ENCODE results near the gene RRBP1. TPM values are rescaled to one million over a fixed set of nuclear protein-coding genes. Genes with fewer than 3 reads are reported as not detected.

RRBP1 gene
- total and polyA plus RNA-seq, 7 experiments from 2014 or later: 4.1 to 73.9 (median 28.1) TPM

GRCh38 chr20:17611290-17611539 is 70.8 kb downstream of the RRBP1 start:
- H3K9me3 ChIP-seq (ENCODE audit: control insufficient read depth in 2 of 3, low read length in 3 of 3): no peaks in the 10 kb centered on the region
- Mint-ChIP-seq H3K9me3 (no peaks in the 10 kb centered on the region), H3K36me3 (peaks cover 6 to 17% (median 6%) of the 10 kb centered on the region in 5 donors), H3K27me3 (no peaks in the 10 kb centered on the region), H3K4me1 (peaks cover 20 to 53% (median 40%) of the 10 kb centered on the region in 7 donors), H3K27ac (peak overlapping the region in 8 of 9 donors; percentile 84 to 98 (median 95)), H3K4me3 (peak overlapping the region in 9 of 10 donors; percentile 23 to 76 (median 62))
- H3K27me3 ChIP-seq (ENCODE audit: control insufficient read depth in 2 of 2, insufficient read depth in 2 of 2, low read length in 2 of 2): no peaks in the 10 kb centered on the region
- H3K4me3 ChIP-seq (ENCODE audit: low read length): peak overlapping the region; percentile 36
- POLR2A ChIA-PET: interaction anchor here (1.1 to 2.3 kb wide), 6 partner anchors 9 to 357 kb away, joined by 3 to 31 read pairs (median 5); partner anchors contain the start of genes DSTN, MGME1, RRBP1 and SNX5
- peaks cover 39 to 40% of the 10 kb centered on the region in 2 donors for H3K4me1 ChIP-seq (ENCODE audit: control insufficient read depth in 2 of 2, insufficient read depth in 2 of 2, low read length in 2 of 2)
- peaks cover 0 to 4% (median 0%) of the 10 kb centered on the region in 3 experiments for H3K36me3 ChIP-seq (ENCODE audit: control insufficient read depth in 2 of 3, insufficient read depth in 3 of 3, low read length in 3 of 3)
- intact Hi-C loops (cut with micrococcal nuclease): loop anchor here (2.0 to 5.0 kb wide), 3 partner anchors 71 to 896 kb away; partner anchors contain the start of genes MGME1 (in 1 of the 2), RRBP1 (in 1 of the 2), SEC23B (in 1 of the 2) and SNX5 (in 1 of the 2)
- DNase-seq (peak in 1 of 9 donors; percentile 39), ATAC-seq (peak; percentile 31)
- CTCF ChIA-PET: interaction anchor here (1.1 to 2.1 kb wide), 3 partner anchors 41 to 75 kb away, joined by 4 to 11 read pairs (median 8); partner anchors contain the start of genes DSTN and RRBP1
- peak overlapping the region; percentile 60 for H3K27ac ChIP-seq (ENCODE audit: low read depth, low read length)

- H3K4me1 ChIP-seq (ENCODE audit: control insufficient read depth in 2 of 2, insufficient read depth in 2 of 2, low read length in 2 of 2): peaks cover 39 to 40% of the 10 kb centered on the region in 2 donors
- no peaks in the 10 kb centered on the region for H3K27me3 ChIP-seq (ENCODE audit: control insufficient read depth in 2 of 2, insufficient read depth in 2 of 2, low read length in 2 of 2)
- peak in 8 of 9 donors; percentile 56 to 82 (median 78) for DNase-seq
- no peaks in the 10 kb centered on the region for H3K9me3 ChIP-seq (ENCODE audit: control insufficient read depth in 2 of 3, low read length in 3 of 3)
- ATAC-seq: peak; percentile 80
- peaks cover 0 to 4% (median 0%) of the 10 kb centered on the region in 3 experiments for H3K36me3 ChIP-seq (ENCODE audit: control insufficient read depth in 2 of 3, insufficient read depth in 3 of 3, low read length in 3 of 3)
- Mint-ChIP-seq H3K4me1 (peaks cover 20 to 53% (median 40%) of the 10 kb centered on the region in 7 donors), H3K27me3 (no peaks in the 10 kb centered on the region), H3K27ac (peak overlapping the region; percentile 84 to 98 (median 94)), H3K4me3 (peak overlapping the region; percentile 62 to 76 (median 70)), H3K9me3 (no peaks in the 10 kb centered on the region), H3K36me3 (peaks cover 6 to 17% (median 6%) of the 10 kb centered on the region in 5 donors)
- intact Hi-C loops (cut with micrococcal nuclease): loop anchor here (1.0 to 5.0 kb wide), 5 partner anchors 40 to 896 kb away; partner anchors contain the start of genes DSTN (in 2 of the 2), RRBP1 (in 2 of the 2), MGME1 (in 1 of the 2) and SEC23B (in 1 of the 2)
- ChIA-PET POLR2A (interaction anchor here (0.6 to 2.3 kb wide), 7 partner anchors 9 to 913 kb away, joined by 3 to 31 read pairs (median 5); partner anchors contain the start of genes DSTN, MGME1, RRBP1 and SNX5), CTCF (interaction anchor here (0.6 to 2.1 kb wide), 4 partner anchors 40 to 376 kb away, joined by 3 to 11 read pairs (median 6); partner anchors contain the start of genes DSTN and RRBP1)
- peak overlapping the region; percentile 36 for H3K4me3 ChIP-seq (ENCODE audit: low read length)
- peak overlapping the region; percentile 60 for H3K27ac ChIP-seq (ENCODE audit: low read depth, low read length)
These were observed 71.3 kb downstream of the RRBP1 start for GRCh38 chr20:17610566-17611289.

- H3K9me3 ChIP-seq (ENCODE audit: control insufficient read depth in 2 of 3, low read length in 3 of 3): no peaks in the 10 kb centered on the region
- ATAC-seq: no peak
- Mint-ChIP-seq H3K9me3 (no peaks in the 10 kb centered on the region), H3K4me1 (peaks cover 20 to 53% (median 40%) of the 10 kb centered on the region in 7 donors), H3K27me3 (no peaks in the 10 kb centered on the region), H3K36me3 (peaks cover 6 to 24% (median 7%) of the 10 kb centered on the region in 5 donors), H3K4me3 (peak overlapping the region; percentile 49 to 76 (median 70)), H3K27ac (peak overlapping the region; percentile 84 to 98 (median 94))
- intact Hi-C loops (cut with micrococcal nuclease): loop anchor here (1.0 to 5.0 kb wide), 5 partner anchors 40 to 897 kb away; partner anchors contain the start of genes DSTN (in 2 of the 2), RRBP1 (in 2 of the 2), MGME1 (in 1 of the 2) and SEC23B (in 1 of the 2)
- POLR2A ChIA-PET: interaction anchor here (0.7 to 2.3 kb wide), 6 partner anchors 8 to 358 kb away, joined by 3 to 31 read pairs (median 5); partner anchors contain the start of genes BFSP1, DSTN, MGME1 and RRBP1
- peaks cover 39 to 40% of the 10 kb centered on the region in 2 donors for H3K4me1 ChIP-seq (ENCODE audit: control insufficient read depth in 2 of 2, insufficient read depth in 2 of 2, low read length in 2 of 2)
- H3K27me3 ChIP-seq (ENCODE audit: control insufficient read depth in 2 of 2, insufficient read depth in 2 of 2, low read length in 2 of 2): no peaks in the 10 kb centered on the region
- DNase-seq: peak in 1 of 9 donors; percentile 19
- H3K4me3 ChIP-seq (ENCODE audit: low read length): no peak overlapping the region
- H3K27ac ChIP-seq (ENCODE audit: low read depth, low read length): peak overlapping the region; percentile 60
- peaks cover 0 to 4% (median 0%) of the 10 kb centered on the region in 3 experiments for H3K36me3 ChIP-seq (ENCODE audit: control insufficient read depth in 2 of 3, insufficient read depth in 3 of 3, low read length in 3 of 3)
- CTCF ChIA-PET: interaction anchor here (0.6 to 2.1 kb wide), 3 partner anchors 39 to 377 kb away, joined by 3 to 11 read pairs (median 8); partner anchors contain the start of genes DSTN and RRBP1
These were observed 72.1 kb downstream of the RRBP1 start for GRCh38 chr20:17609811-17610377.

GRCh38 chr20:17608701-17609497 is 73.1 kb downstream of the RRBP1 start:
- H3K27ac Mint-ChIP-seq: peak overlapping the region; percentile 84 to 98 (median 94)
- no peaks in the 10 kb centered on the region for H3K27me3 ChIP-seq (ENCODE audit: control insufficient read depth in 2 of 2, insufficient read depth in 2 of 2, low read length in 2 of 2)

GRCh38 chr20:17606001-17606400 is 76.0 kb downstream of the RRBP1 start:
- Mint-ChIP-seq H3K27ac (no peak overlapping the region), H3K9me3 (no peaks in the 10 kb centered on the region), H3K4me3 (no peak overlapping the region), H3K4me1 (peaks cover 15 to 33% (median 26%) of the 10 kb centered on the region in 7 donors), H3K36me3 (peaks cover 9 to 46% (median 24%) of the 10 kb centered on the region in 5 donors), H3K27me3 (no peaks in the 10 kb centered on the region)
- H3K4me1 ChIP-seq (ENCODE audit: control insufficient read depth in 2 of 2, insufficient read depth in 2 of 2, low read length in 2 of 2): peaks cover 20% of the 10 kb centered on the region in 2 donors
- POLR2A ChIA-PET: interaction anchor here (0.6 kb wide), 1 partner anchor 359 kb away, joined by 3 read pairs; no protein-coding TSS in a partner anchor
- H3K36me3 ChIP-seq (ENCODE audit: control insufficient read depth in 2 of 3, insufficient read depth in 3 of 3, low read length in 3 of 3): peaks cover 0 to 14% (median 0%) of the 10 kb centered on the region in 3 experiments
- no peak overlapping the region for H3K4me3 ChIP-seq (ENCODE audit: low read length)
- intact Hi-C loops (cut with micrococcal nuclease): no loop called here
- H3K27me3 ChIP-seq (ENCODE audit: control insufficient read depth in 2 of 2, insufficient read depth in 2 of 2, low read length in 2 of 2): no peaks in the 10 kb centered on the region
- DNase-seq: no peak
- no peak for ATAC-seq
- CTCF ChIA-PET: interaction anchor here (0.5 to 2.2 kb wide), 4 partner anchors 28 to 107 kb away, joined by 3 to 5 read pairs (median 3); partner anchors contain the start of gene RRBP1
- no peaks in the 10 kb centered on the region for H3K9me3 ChIP-seq (ENCODE audit: control insufficient read depth in 2 of 3, low read length in 3 of 3)
- no peak overlapping the region for H3K27ac ChIP-seq (ENCODE audit: low read depth, low read length)

More at GRCh38 chr20:17608701-17609497, 73.1 kb downstream of the RRBP1 start:
- no peaks in the 10 kb centered on the region for H3K9me3 Mint-ChIP-seq
- ATAC-seq: no peak
- H3K4me1 Mint-ChIP-seq: peaks cover 17 to 50% (median 40%) of the 10 kb centered on the region in 7 donors
- H3K36me3 Mint-ChIP-seq: peaks cover 6 to 31% (median 8%) of the 10 kb centered on the region in 5 donors
- no peaks in the 10 kb centered on the region for H3K27me3 Mint-ChIP-seq
- ChIA-PET POLR2A (interaction anchor here (2.2 kb wide), 1 partner anchor 38 kb away, joined by 31 read pairs; the partner anchor contains the start of gene DSTN), CTCF (interaction anchor here (1.0 to 2.1 kb wide), 2 partner anchors 19 to 38 kb away, joined by 3 to 11 read pairs; partner anchors contain the start of gene DSTN)
- Histone ChIP-seq H3K27ac (ENCODE audit: low read depth, low read length) (peak overlapping the region; percentile 60), H3K4me1 (ENCODE audit: control insufficient read depth in 2 of 2, insufficient read depth in 2 of 2, low read length in 2 of 2) (peaks cover 39 to 40% of the 10 kb centered on the region in 2 donors), H3K4me3 (ENCODE audit: low read length) (no peak overlapping the region), H3K36me3 (ENCODE audit: control insufficient read depth in 2 of 3, insufficient read depth in 3 of 3, low read length in 3 of 3) (peaks cover 0 to 4% (median 0%) of the 10 kb centered on the region in 3 experiments), H3K9me3 (ENCODE audit: control insufficient read depth in 2 of 3, low read length in 3 of 3) (no peaks in the 10 kb centered on the region)
- DNase-seq: no peak
- H3K4me3 Mint-ChIP-seq: peak overlapping the region in 6 of 10 donors; percentile 3 to 75 (median 32)
- intact Hi-C loops (cut with micrococcal nuclease): no loop called here
